ENCODE measurements around the gene CHD1L. TPM values are rescaled to one million over a fixed set of nuclear protein-coding genes. Genes with fewer than 3 reads are reported as not detected.

Gene CHD1L
- total and polyA plus RNA-seq, 2 of the 4 experiments (the other 2 are of a cell fraction), result 31.2 to 47.5 TPM

GRCh38 chr1:147272042-147272441, 29.6 kb downstream of the CHD1L start:
- no peak overlapping the region for H3K4me2 ChIP-seq (ENCODE audit: low read depth, low read length)
- no peak overlapping the region for H3K14ac ChIP-seq (replicated peaks; ENCODE audit: low read depth, low read length)
- no peak overlapping the region for H2AK9ac ChIP-seq (replicated peaks; ENCODE audit: low read depth, low read length, poor library complexity)
- H3K4me3 ChIP-seq (ENCODE audit: insufficient read depth, low read depth, low read length), result no peak overlapping the region
- dilution Hi-C loops (cut with HindIII; ENCODE audit: low sequenced_read_pairs, unreplicated experiment) (no loop called here), in situ Hi-C loops (cut with MboI; ENCODE audit: low sequenced_read_pairs) (loop anchor here (10.0 kb wide), 1 partner anchor 363 kb away; no protein-coding TSS in a partner anchor), intact Hi-C loops (cut with micrococcal nuclease) (loop anchor here (2.0 to 5.0 kb wide), 3 partner anchors 21 to 355 kb away; no protein-coding TSS in a partner anchor)
- no peak overlapping the region for H2BK5ac ChIP-seq (ENCODE audit: low read depth, low read length, poor library complexity, severe bottlenecking)
- H2BK120ac ChIP-seq (ENCODE audit: low read depth, low read length), result no peak overlapping the region
- ChIA-PET POLR2A (ENCODE audit: unreplicated experiment) (no interaction called here), CTCF (interaction anchor here (0.7 to 2.3 kb wide), 2 partner anchors 116 to 627 kb away, joined by 3 to 5 read pairs; no protein-coding TSS in a partner anchor)
- no peak overlapping the region for H3K18ac ChIP-seq (ENCODE audit: low read depth, low read length)
- no peaks in the 10 kb centered on the region for H3K27me3 ChIP-seq (ENCODE audit: control insufficient read depth, insufficient read depth, low read length)
- H4K8ac ChIP-seq (ENCODE audit: low read depth in 2 of 2, low read length in 2 of 2), result no peak overlapping the region
- H3K79me1 ChIP-seq (ENCODE audit: low read depth in 1 of 2, low read length in 2 of 2), result no peaks in the 10 kb centered on the region
- H3K23ac ChIP-seq (ENCODE audit: low read depth, low read length), result no peak overlapping the region
- H3K4me1 ChIP-seq (ENCODE audit: control insufficient read depth, insufficient read depth, low read length), result peaks cover 6% of the 10 kb centered on the region
- no peak overlapping the region for H4K91ac ChIP-seq (ENCODE audit: insufficient read depth, low read depth, low read length)
- no peak for ATAC-seq (ENCODE audit: low read depth)
- no peak for DNase-seq
- peak overlapping the region; percentile 40; the same call in 1 of the 2 replicates for H4K5ac ChIP-seq (ENCODE audit: low read depth, low read length)
- peaks cover 3% of the 10 kb centered on the region; the same call in 1 of the 2 replicates for H3K9me1 ChIP-seq (ENCODE audit: insufficient read depth, low read length)
- TF ChIP-seq MAZ (IDR thresholded peaks at IDR 0.05; ENCODE audit: borderline replicate concordance, low read depth, low read length), result no peak
- TF ChIP-seq RFX5 (IDR thresholded peaks at IDR 0.05; ENCODE audit: low read depth, low read length), result no peak
- TF ChIP-seq SMC3 (IDR thresholded peaks at IDR 0.05; ENCODE audit: low read depth, low read length), result no peak
- TF ChIP-seq CHD1 (IDR thresholded peaks at IDR 0.05; ENCODE audit: low read depth, low read length), result no peak
- no peak for TF ChIP-seq RCOR1 (IDR thresholded peaks at IDR 0.05; ENCODE audit: insufficient replicate concordance, low read length)
- no peak for TF ChIP-seq CEBPB (IDR thresholded peaks at IDR 0.05; ENCODE audit: low read depth, low read length)
- TF ChIP-seq POLR2A (IDR thresholded peaks at IDR 0.05; ENCODE audit: low read depth, low read length), result no peak
- TF ChIP-seq FOS (IDR thresholded peaks at IDR 0.05; ENCODE audit: low read depth, low read length), result no peak
- H4K20me1 ChIP-seq (ENCODE audit: insufficient read depth, low read length), result no peaks in the 10 kb centered on the region
- H3K56ac ChIP-seq (ENCODE audit: extremely low read depth, insufficient read depth, low read length), result no peak overlapping the region
- no peak overlapping the region for H3K9ac ChIP-seq (ENCODE audit: low read depth, low read length)
- no peak overlapping the region for H2BK20ac ChIP-seq (ENCODE audit: low read depth, low read length)
- H3K27ac ChIP-seq (ENCODE audit: insufficient read depth, low read length), result no peak overlapping the region
- no TSS peak for BruUV-seq (replicated peaks)
- no peaks in the 10 kb centered on the region for H3K9me3 ChIP-seq (ENCODE audit: control insufficient read depth, insufficient read depth, low read length)
- no peak overlapping the region for H2BK15ac ChIP-seq (ENCODE audit: low read depth, low read length)
- no peak overlapping the region for H2AK5ac ChIP-seq (ENCODE audit: low read depth, low read length)
- no peak overlapping the region for H3K4ac ChIP-seq (ENCODE audit: low read depth, low read length)
- H3K36me3 ChIP-seq (ENCODE audit: control insufficient read depth, insufficient read depth, low read length), result peaks cover 18% of the 10 kb centered on the region
- WGBS, 2 experiments (ENCODE audit: extremely low coverage in 2 of 2, insufficient read length in 1 of 2), result no CpG with 5 or more reads among the region's 3 CpGs
- no peak overlapping the region for H2AFZ ChIP-seq (replicated peaks; ENCODE audit: low read length, poor library complexity)

All from IMR-90 (cell line).